Measurements from ENCODE around the gene AGAP1. TPM values are rescaled to one million over a fixed set of nuclear protein-coding genes. Genes with fewer than 3 reads are reported as not detected.

The AGAP1 gene
- total and polyA plus RNA-seq, 4 donors = 2.0 to 8.5 (median 5.4) TPM

GRCh38 chr2:235654103-235654813, 160.4 kb downstream of the AGAP1 start:
- no peaks in the 10 kb centered on the region for H3K9me3 ChIP-seq (ENCODE audit: control insufficient read depth in 4 of 4, low read length in 3 of 4)
- H3K4me1 ChIP-seq (ENCODE audit: control insufficient read depth in 4 of 4, insufficient read depth in 4 of 4, low read length in 3 of 4) = no peaks in the 10 kb centered on the region
- DNase-seq (ENCODE audit: low spot score) = no peak
- H3K4me3 ChIP-seq (ENCODE audit: low read depth in 1 of 3, low read length in 3 of 3) = no peak overlapping the region
- no peak overlapping the region for H3K27ac ChIP-seq (ENCODE audit: low read depth in 1 of 2, low read length in 2 of 2)
- TF ChIP-seq JUND (IDR thresholded peaks at IDR 0.05) (no peak), CTCF (IDR thresholded peaks at IDR 0.05; ENCODE audit: low read depth, low read length, missing input control) (no peak)
- no peak overlapping the region for H3K9ac ChIP-seq (ENCODE audit: low read depth in 1 of 2, low read length in 2 of 2)
- no peaks in the 10 kb centered on the region for H3K27me3 ChIP-seq (ENCODE audit: control insufficient read depth in 4 of 4, insufficient read depth in 4 of 4, low read length in 3 of 4)
- 80% methylated on average over 9 of the region's 9 CpGs for WGBS
- no peaks in the 10 kb centered on the region for H3K36me3 ChIP-seq (ENCODE audit: control insufficient read depth in 4 of 4, insufficient read depth in 3 of 4, low read depth in 1 of 4, low read length in 3 of 4)

GRCh38 chr2:235658351-235659174, 164.7 kb downstream of the AGAP1 start:
- no peaks in the 10 kb centered on the region for H3K9me3 ChIP-seq (ENCODE audit: control insufficient read depth in 4 of 4, low read length in 3 of 4)
- no peaks in the 10 kb centered on the region for H3K4me1 ChIP-seq (ENCODE audit: control insufficient read depth in 4 of 4, insufficient read depth in 4 of 4, low read length in 3 of 4)
- DNase-seq (ENCODE audit: low spot score) = no peak
- H3K27ac ChIP-seq (ENCODE audit: low read depth in 1 of 2, low read length in 2 of 2) = no peak overlapping the region
- no peaks in the 10 kb centered on the region for H3K27me3 ChIP-seq (ENCODE audit: control insufficient read depth in 4 of 4, insufficient read depth in 4 of 4, low read length in 3 of 4)
- H3K4me3 ChIP-seq (ENCODE audit: low read depth in 1 of 3, low read length in 3 of 3) = no peak overlapping the region
- WGBS = 63% methylated on average over 20 of the region's 20 CpGs
- no peaks in the 10 kb centered on the region for H3K36me3 ChIP-seq (ENCODE audit: control insufficient read depth in 4 of 4, insufficient read depth in 3 of 4, low read depth in 1 of 4, low read length in 3 of 4)
- no peak overlapping the region for H3K9ac ChIP-seq (ENCODE audit: low read depth in 1 of 2, low read length in 2 of 2)
- TF ChIP-seq MAX (IDR thresholded peaks at IDR 0.05) (no peak), ATF3 (IDR thresholded peaks at IDR 0.05) (no peak), ZBTB33 (IDR thresholded peaks at IDR 0.05) (no peak), CTCF (IDR thresholded peaks at IDR 0.05; ENCODE audit: low read depth, low read length, missing input control) (no peak), YY1 (IDR thresholded peaks at IDR 0.05) (no peak), NR2F2 (IDR thresholded peaks at IDR 0.05) (no peak), RXRA (IDR thresholded peaks at IDR 0.05) (no peak), HNF4A (conservative IDR thresholded peaks at IDR 0.05) (no peak), RAD21 (IDR thresholded peaks at IDR 0.05) (no peak), FOXA1 (IDR thresholded peaks at IDR 0.05) (no peak), SP1 (IDR thresholded peaks at IDR 0.05) (no peak), HNF4G (IDR thresholded peaks at IDR 0.05) (no peak), GABPA (IDR thresholded peaks at IDR 0.05 in 1 of 2, conservative IDR thresholded peaks at IDR 0.05 in 1 of 2) (no peak), TAF1 (conservative IDR thresholded peaks at IDR 0.05) (no peak), REST (IDR thresholded peaks at IDR 0.05) (no peak)

All from liver (tissue), 9 donors.